Measurements from ENCODE around the gene ZDHHC1.

- no peak for TF ChIP-seq CTCF (conservative IDR thresholded peaks at IDR 0.05; ENCODE audit: low read length)
- no peak for TF ChIP-seq EZH2phosphoT487 (IDR thresholded peaks at IDR 0.05; ENCODE audit: borderline replicate concordance)
Observed at GRCh38 chr16:67417333-67418061, 1.2 kb upstream of the ZDHHC1 start.

Data from Loucy (cell line).